Measurements from ENCODE around the gene SPAG8. TPM values are rescaled to one million over a fixed set of nuclear protein-coding genes. Genes with fewer than 3 reads are reported as not detected.

SPAG8 gene
- total RNA-seq, 2 donors from 2014 or later: 1.1 to 1.4 TPM

GRCh38 chr9:35771075-35771433, 41.0 kb downstream of the SPAG8 start:
- H3K4me3 Mint-ChIP-seq: no peak overlapping the region
- no peaks in the 10 kb centered on the region for H3K4me1 Mint-ChIP-seq (ENCODE audit: low read depth)
- H3K27ac Mint-ChIP-seq: no peak overlapping the region
- H3K27me3 Mint-ChIP-seq (ENCODE audit: low read depth): no peaks in the 10 kb centered on the region
- no peak for ATAC-seq (replicated peaks in 1 of 2)
- no peaks in the 10 kb centered on the region for H3K9me3 Mint-ChIP-seq
- no peaks in the 10 kb centered on the region for H3K36me3 Mint-ChIP-seq (ENCODE audit: insufficient read depth in 2 of 2)
- no peak for DNase-seq

- Mint-ChIP-seq H3K27ac (no peak overlapping the region), H3K4me1 (ENCODE audit: low read depth) (no peaks in the 10 kb centered on the region), H3K36me3 (ENCODE audit: insufficient read depth in 2 of 2) (no peaks in the 10 kb centered on the region), H3K4me3 (no peak overlapping the region), H3K9me3 (no peaks in the 10 kb centered on the region), H3K27me3 (ENCODE audit: low read depth) (no peaks in the 10 kb centered on the region)
- no peak for ATAC-seq (replicated peaks in 1 of 2)
- no peak for DNase-seq
These were observed 42.3 kb downstream of the SPAG8 start for GRCh38 chr9:35769763-35770162.

- Mint-ChIP-seq H3K27ac (no peak overlapping the region), H3K4me1 (ENCODE audit: low read depth) (no peaks in the 10 kb centered on the region), H3K9me3 (no peaks in the 10 kb centered on the region), H3K27me3 (ENCODE audit: low read depth) (no peaks in the 10 kb centered on the region), H3K4me3 (no peak overlapping the region), H3K36me3 (ENCODE audit: insufficient read depth in 2 of 2) (peaks cover 0 to 2% of the 10 kb centered on the region in 2 donors)
- no peak for DNase-seq
- no peak for ATAC-seq (replicated peaks in 1 of 2)
These were observed 44.6 kb downstream of the SPAG8 start for GRCh38 chr9:35767458-35767857.

GRCh38 chr9:35766997-35767396, 45.1 kb downstream of the SPAG8 start:
- no peak overlapping the region for H3K27ac Mint-ChIP-seq
- H3K27me3 Mint-ChIP-seq (ENCODE audit: low read depth): no peaks in the 10 kb centered on the region
- H3K9me3 Mint-ChIP-seq: no peaks in the 10 kb centered on the region
- no peak overlapping the region for H3K4me3 Mint-ChIP-seq
- H3K36me3 Mint-ChIP-seq (ENCODE audit: insufficient read depth in 2 of 2): peaks cover 0 to 2% of the 10 kb centered on the region in 2 donors
- DNase-seq (no peak), ATAC-seq (replicated peaks in 1 of 2) (no peak)
- no peaks in the 10 kb centered on the region for H3K4me1 Mint-ChIP-seq (ENCODE audit: low read depth)

- Mint-ChIP-seq H3K9me3 (no peaks in the 10 kb centered on the region), H3K27me3 (ENCODE audit: low read depth) (no peaks in the 10 kb centered on the region), H3K27ac (no peak overlapping the region), H3K4me1 (ENCODE audit: low read depth) (peaks cover 15% of the 10 kb centered on the region), H3K36me3 (ENCODE audit: insufficient read depth in 2 of 2) (peaks cover 0 to 9% of the 10 kb centered on the region in 2 donors), H3K4me3 (no peak overlapping the region)
- ATAC-seq (replicated peaks in 1 of 2): no peak
- no peak for DNase-seq
These were observed 48.3 kb downstream of the SPAG8 start for GRCh38 chr9:35763803-35764202.

GRCh38 chr9:35763181-35763580, 48.9 kb downstream of the SPAG8 start:
- Mint-ChIP-seq H3K4me1 (ENCODE audit: low read depth) (peaks cover 21% of the 10 kb centered on the region), H3K36me3 (ENCODE audit: insufficient read depth in 2 of 2) (peaks cover 0 to 9% of the 10 kb centered on the region in 2 donors), H3K27ac (no peak overlapping the region), H3K27me3 (ENCODE audit: low read depth) (no peaks in the 10 kb centered on the region), H3K4me3 (no peak overlapping the region), H3K9me3 (no peaks in the 10 kb centered on the region)
- ATAC-seq (replicated peaks in 1 of 2) (no peak), DNase-seq (no peak)

- no peaks in the 10 kb centered on the region for H3K9me3 Mint-ChIP-seq
- no peak overlapping the region for H3K4me3 Mint-ChIP-seq
- ATAC-seq (replicated peaks in 1 of 2) (no peak), DNase-seq (no peak)
- H3K36me3 Mint-ChIP-seq (ENCODE audit: insufficient read depth in 2 of 2): peaks cover 4 to 11% of the 10 kb centered on the region in 2 donors
- H3K4me1 Mint-ChIP-seq (ENCODE audit: low read depth): peaks cover 42% of the 10 kb centered on the region
- no peak overlapping the region for H3K27ac Mint-ChIP-seq
- H3K27me3 Mint-ChIP-seq (ENCODE audit: low read depth): no peaks in the 10 kb centered on the region
These were observed 51.4 kb downstream of the SPAG8 start for GRCh38 chr9:35760651-35761050.

- Mint-ChIP-seq H3K36me3 (ENCODE audit: insufficient read depth in 2 of 2) (peaks cover 4 to 11% of the 10 kb centered on the region in 2 donors), H3K4me3 (peak overlapping the region in 1 of 2 donors; percentile 10), H3K27ac (peak overlapping the region; percentile 46), H3K9me3 (no peaks in the 10 kb centered on the region), H3K27me3 (ENCODE audit: low read depth) (no peaks in the 10 kb centered on the region), H3K4me1 (ENCODE audit: low read depth) (peaks cover 42% of the 10 kb centered on the region)
- ATAC-seq (replicated peaks in 1 of 2) (no peak), DNase-seq (no peak)
These were observed 52.3 kb downstream of the SPAG8 start for GRCh38 chr9:35759795-35760194.

Other genes with a start within 250 kb of the SPAG8 start
- gene TESK1, start 207.0 kb downstream of the SPAG8 start, total RNA-seq: 10 to 100 TPM; 39.9 to 45.5 TPM
- 10 to 100 TPM; 28.7 to 31.9 TPM for gene CD72, start 193.8 kb downstream of the SPAG8 start, total RNA-seq
- gene SIT1, start 161.3 kb downstream of the SPAG8 start, total RNA-seq: 10 to 100 TPM; 61.4 to 65.6 TPM
- gene RMRP, start 154.2 kb downstream of the SPAG8 start, total RNA-seq: 1,000 to 10,000 TPM; 5,353 to 9,709 TPM
- gene CCDC107, start 154.0 kb downstream of the SPAG8 start, total RNA-seq: 10 to 100 TPM in 1 of 2 donors, 1 to 10 TPM in 1; 9.5 to 10.8 TPM
- gene ARHGEF39, start 147.1 kb downstream of the SPAG8 start, total RNA-seq: 10 to 100 TPM; 12.0 to 15.1 TPM
- gene CA9, start 138.3 kb downstream of the SPAG8 start, total RNA-seq: 1 to 10 TPM in 1 of 2 donors, under 1 TPM in 1; 0.65 to 1.6 TPM
- gene TPM2, start 122.3 kb downstream of the SPAG8 start, total RNA-seq: 1 to 10 TPM; 5.4 to 7.8 TPM
- 100 to 1,000 TPM; 200 to 235 TPM for gene TLN1, start 80.1 kb downstream of the SPAG8 start, total RNA-seq
- gene CREB3, start 79.6 kb downstream of the SPAG8 start, total RNA-seq: 10 to 100 TPM; 30.7 to 33.1 TPM
- 10 to 100 TPM; 37.7 to 38.4 TPM for gene GBA2, start 63.0 kb downstream of the SPAG8 start, total RNA-seq
- gene RGP1, start 63.0 kb downstream of the SPAG8 start, total RNA-seq: 10 to 100 TPM; 32.5 TPM
- gene MSMP, start 58.0 kb downstream of the SPAG8 start, total RNA-seq: not detected
- gene NPR2, start 20.7 kb downstream of the SPAG8 start, total RNA-seq: 10 to 100 TPM in 1 of 2 donors, 1 to 10 TPM in 1; 6.7 to 11.5 TPM
- 10 to 100 TPM; 69.2 to 80.9 TPM for gene HINT2, start 2.8 kb upstream of the SPAG8 start, total RNA-seq
- not detected for gene FAM221B, start 16.5 kb upstream of the SPAG8 start, total RNA-seq
- 1 to 10 TPM; 8.4 to 9.1 TPM for gene TMEM8B, start 17.0 kb upstream of the SPAG8 start, total RNA-seq
- not detected for gene OR13J1, start 58.1 kb upstream of the SPAG8 start, total RNA-seq
- gene HRCT1, start 93.9 kb upstream of the SPAG8 start, total RNA-seq: not detected
- not detected for gene SPAAR, start 97.2 kb upstream of the SPAG8 start, total RNA-seq
- not detected for gene OR2S2, start 145.9 kb upstream of the SPAG8 start, total RNA-seq
- 1 to 10 TPM; 6.3 to 6.8 TPM for gene RECK, start 224.7 kb upstream of the SPAG8 start, total RNA-seq

Data from activated T-cell treated with anti-CD3 and anti-CD28 coated beads, Interleukin-2, amount 50 U/mL, for 72 hours (primary cell).